Activated CD8-positive, alpha-beta memory T cell treated with anti-CD3 and anti-CD28 coated beads for 1 hour (primary cell): Measurements from ENCODE around the gene SSR2.
"Not testable (repeated sequence)": the region's sequence is repeated elsewhere in the genome, so short reads cannot be mapped to it uniquely, and the experiment has no call there.

ENCODE experiments used
- DNase-seq, 2 donors: peaks; one replicate each; pipeline ENCODE4 v3.0.0-alpha.2; 2020; ENCODE audit warnings: low read depth in 1 of 2; ENCODE audit errors: extremely low read depth in 1 of 2

SSR2 gene

DNA sequence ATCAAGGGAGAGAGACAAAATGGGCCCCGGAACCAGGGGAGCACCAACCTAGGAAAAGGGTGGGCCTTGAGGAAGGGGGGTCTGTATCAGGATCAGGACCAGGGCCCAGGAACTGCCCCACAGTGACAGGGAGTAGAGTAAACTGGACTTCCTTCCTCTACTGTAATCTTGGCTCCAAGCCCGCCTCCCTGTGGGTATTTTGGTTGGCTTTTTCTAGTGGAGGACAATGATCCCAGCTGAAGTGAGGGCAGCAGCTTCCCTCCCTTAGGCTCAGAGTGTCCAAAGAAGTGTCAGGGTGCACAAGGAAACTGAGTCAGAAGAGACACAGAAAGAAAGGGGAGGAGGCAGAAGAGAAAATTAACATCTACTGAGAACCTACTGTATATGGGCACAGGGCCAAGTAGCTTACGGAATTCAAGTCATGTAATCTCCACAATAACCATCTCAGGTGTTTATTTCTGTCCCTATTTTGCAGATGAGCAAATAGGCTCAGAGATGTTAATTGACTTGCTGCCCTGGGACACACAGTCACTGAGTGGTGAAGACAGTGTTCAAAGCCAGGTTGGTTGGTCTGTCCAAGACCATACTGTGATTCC lies 28.0 kb upstream of the SSR2 start:
- DNase-seq: no peak

DNA sequence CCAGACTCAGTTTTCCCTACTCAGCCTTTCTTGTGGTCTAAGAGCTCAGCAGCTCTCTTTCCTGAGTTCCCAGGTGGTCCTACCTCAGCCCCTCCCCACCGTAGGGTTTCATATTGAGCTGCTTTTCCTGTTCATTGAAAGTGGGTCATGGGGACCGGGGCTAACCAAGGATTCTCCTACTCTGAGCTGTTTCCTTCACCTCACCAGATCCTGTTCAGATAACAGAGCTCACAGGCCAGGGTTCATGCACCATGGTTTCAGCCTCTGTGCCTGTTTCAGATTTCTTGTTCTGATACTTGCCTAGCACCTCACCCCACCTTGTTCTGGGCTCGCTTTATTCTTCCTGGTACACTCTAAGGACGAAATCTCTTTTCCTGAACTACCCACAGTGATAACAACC lies 24.3 kb upstream of the SSR2 start:
- DNase-seq: no peak

DNA sequence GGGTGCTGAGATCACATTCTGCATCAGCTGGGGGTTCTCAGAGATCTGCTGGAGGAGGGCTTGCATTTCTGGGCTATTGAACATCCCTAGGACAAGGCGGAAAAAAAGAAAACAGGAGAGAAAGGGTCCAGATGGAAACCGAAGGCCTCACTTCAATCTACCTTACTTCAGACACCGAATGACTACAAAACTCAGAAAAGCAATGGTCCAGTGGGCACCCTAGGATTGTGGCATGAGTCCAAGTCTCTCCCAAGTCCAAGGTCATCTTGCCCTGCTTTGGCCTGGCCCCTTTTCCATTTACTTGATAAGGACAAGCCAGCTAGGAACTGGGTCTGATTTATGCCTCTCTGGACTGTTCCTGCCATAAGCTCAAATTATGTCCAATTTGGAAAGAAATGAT lies 22.1 kb upstream of the SSR2 start:
- no peak for DNase-seq

DNA sequence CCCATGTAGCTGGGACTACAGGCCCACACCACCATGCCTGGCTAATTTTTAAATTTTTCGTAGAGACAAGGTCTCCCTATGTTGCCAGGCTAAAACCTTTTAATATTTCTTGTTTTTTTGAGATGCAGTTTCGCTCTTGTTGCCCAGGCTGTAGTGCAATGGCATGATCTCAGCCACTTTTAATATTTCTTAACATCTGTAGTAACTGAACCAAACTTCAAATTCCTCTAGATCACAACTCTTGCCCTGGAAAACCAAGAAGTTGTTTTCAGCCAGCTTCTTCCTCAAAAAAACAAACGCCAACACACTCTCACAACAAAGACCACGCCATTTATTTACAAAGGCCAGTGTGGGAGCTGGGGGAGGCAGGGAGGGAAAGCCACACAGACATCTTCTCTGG lies 14.2 kb upstream of the SSR2 start:
- not testable (repeated sequence) for DNase-seq

DNA sequence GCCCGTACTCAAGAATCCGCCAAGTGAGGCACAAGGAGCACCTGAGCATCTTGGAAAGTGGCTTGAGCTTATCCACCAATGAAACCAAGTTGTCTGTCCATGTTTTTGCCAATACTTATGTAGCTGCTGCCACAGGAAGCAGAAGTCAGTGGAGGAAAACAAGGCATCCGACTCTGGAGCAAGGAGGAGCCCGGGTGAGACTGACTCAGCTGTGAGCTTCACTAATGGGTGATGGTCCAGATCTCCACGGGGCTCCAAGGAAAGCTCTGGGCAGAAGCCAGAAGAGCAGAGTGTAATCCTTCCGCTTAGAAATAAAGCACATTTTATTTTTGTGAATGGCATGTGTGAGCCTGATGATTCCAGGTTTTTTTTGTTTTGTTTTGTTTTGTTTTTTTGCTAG lies 12.3 kb upstream of the SSR2 start:
- DNase-seq: no peak

DNA sequence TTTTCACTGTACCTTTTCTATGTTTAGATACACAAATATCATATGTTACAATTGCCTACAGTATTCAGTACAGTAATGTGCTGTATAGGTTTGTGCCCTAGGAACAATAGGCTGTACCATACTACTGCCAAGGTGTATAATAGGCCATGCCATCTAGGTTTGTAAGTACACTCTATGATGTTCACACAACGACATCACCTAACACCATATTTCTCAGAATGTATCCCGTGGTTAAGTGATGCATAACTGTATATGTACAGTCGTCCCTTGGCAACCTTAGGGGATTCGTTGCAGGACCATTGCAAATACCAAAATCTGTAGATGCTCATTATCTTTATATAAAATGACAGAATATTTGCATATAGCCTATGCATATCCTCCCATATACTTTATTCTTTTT lies 5.8 kb upstream of the SSR2 start:
- no peak for DNase-seq

DNA sequence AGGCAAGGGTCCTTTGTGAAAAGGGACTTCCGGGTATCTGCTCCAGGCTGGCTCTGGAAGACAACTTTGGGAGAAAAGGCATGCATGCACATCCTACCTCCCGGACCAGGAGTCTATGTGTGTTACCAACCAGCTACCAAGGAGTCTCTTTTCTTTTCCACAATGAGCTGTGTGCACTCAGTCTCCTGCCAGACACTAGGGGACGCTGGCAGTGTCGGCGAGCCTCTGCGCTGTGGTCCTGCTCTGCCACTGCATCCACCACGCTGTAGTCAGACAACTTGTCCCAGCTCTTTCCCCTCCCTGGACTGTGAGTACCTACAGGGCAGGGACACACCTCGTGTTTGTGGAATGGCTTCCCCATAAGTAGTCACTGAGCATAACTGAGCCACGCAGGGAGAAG lies 5.1 kb upstream of the SSR2 start:
- no peak for DNase-seq

DNA sequence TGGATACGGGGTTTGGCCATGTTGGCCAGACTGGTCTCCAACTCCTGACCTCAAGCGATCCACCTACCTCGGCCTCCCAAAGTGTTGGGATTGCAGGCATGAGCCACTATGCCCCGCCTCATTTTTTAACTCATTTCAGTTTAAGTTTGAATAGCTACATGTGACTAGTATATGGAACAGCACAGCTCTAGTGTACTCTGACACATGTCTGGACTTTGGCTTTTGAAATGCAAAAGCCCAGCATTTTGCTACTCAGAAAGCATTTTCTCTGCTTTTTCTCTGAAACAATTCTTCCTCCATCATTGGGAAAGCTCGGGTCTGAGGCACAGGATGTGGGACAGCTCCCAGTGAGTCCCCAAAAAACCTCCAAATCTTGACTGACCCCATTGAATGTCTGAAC lies 4.0 kb upstream of the SSR2 start:
- DNase-seq: no peak

DNA sequence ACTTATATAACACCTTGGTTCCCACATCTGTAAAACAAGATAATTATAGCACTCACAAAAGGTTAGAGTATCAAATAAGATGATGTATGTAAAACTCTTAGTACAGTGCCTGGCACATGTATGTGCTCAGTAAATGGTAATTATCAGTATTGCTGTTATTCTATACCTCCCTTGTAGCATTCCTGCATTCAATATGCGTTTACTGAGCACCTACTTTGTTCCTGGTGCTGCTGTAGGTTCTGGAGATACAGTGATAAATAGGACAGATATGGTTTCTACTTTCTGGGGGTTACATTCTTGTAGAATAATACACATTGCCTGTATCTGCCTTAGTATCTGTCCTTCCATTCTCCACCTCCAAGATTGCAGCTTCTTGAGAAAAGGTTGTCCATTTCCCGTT lies 1.2 kb upstream of the SSR2 start:
- DNase-seq: no peak

DNA sequence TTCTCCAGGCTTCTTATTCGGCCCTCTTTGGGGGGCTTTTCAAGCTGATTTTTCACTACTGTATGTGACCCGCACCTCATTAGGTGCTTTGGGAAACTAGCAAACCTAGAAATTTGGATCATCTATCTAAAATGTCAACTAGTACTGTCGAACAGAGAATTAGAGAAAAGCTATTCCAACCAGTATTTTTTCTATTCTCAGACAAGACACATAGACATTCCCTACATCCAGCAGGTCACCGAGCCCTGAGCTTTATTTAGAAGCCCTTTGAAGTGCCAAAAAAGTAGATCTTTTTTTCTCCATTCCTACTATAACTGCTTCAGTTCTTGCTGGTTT lies 310 bp upstream of the SSR2 start:
- no peak for DNase-seq

DNA sequence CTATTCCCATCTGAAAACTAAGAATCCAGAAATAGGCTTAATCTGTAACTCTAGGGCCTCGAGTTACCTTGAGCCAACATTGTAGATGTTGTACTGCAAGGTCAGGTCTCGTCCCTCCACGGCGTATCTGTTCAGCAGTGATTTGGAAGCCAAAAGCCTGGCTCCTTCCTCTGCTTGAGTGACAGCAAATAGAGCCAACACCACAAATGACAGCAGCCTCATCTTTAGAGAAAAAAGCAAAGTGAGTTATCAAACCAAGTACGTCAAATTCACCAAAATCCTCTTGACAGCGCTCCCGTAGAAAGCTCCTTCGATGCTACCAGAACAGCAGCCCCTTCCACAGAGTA lies 832 bp downstream of the SSR2 start:
- DNase-seq: no peak

DNA sequence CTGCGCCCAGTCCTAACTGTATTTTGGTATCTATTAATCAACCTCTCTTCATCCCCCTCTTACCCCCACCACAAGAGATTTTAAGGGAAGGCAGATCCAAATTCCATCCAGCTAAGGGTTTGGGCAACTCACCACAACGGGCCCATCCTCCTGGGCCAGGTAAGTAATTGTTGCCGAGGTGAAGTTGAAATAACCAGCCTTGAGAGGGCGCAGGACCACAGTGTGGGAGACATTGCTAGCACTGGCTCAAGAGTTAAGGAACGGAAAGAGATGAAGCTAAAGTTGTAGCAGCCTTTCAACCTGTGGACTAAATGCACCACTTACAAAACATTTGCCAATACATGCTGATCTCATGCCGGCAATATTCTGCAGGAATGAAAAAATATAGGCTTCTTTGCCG lies 5.9 kb downstream of the SSR2 start:
- DNase-seq: no peak

DNA sequence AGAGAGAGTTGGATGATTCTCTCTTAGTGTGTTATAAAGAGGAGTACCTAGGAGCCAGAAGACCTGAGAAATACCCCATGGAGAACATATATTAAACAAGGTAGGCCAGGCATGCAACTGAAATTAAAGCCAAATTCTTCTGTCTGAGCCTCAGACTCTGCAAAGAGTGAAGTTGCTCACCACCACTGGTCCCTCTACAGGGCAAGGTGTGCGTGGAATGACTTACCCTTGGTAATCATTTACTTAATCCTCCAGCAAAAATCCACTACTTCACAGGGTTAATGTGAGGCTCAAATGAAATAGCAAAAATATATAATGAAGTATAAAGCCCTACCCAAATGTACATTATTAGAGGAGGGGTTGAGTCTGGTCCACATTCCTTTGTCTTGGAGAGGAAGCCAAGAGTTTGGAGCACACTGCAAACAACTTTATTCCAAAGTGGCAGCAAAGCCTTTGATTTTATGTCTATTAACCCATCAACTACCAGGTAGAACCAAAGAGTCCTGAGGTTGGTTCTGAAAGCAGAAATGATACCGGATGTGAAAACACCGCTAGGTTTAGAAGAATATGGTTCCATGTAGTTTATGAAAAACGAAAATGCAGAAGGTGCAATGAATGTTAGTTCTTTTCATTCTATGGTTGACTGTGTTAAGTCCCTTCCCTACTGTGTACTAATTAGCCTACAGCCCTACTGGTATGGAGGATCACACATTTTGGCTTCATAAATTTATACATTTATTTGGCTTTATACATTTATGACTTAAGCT lies 8.5 kb downstream of the SSR2 start:
- DNase-seq: no peak

DNA sequence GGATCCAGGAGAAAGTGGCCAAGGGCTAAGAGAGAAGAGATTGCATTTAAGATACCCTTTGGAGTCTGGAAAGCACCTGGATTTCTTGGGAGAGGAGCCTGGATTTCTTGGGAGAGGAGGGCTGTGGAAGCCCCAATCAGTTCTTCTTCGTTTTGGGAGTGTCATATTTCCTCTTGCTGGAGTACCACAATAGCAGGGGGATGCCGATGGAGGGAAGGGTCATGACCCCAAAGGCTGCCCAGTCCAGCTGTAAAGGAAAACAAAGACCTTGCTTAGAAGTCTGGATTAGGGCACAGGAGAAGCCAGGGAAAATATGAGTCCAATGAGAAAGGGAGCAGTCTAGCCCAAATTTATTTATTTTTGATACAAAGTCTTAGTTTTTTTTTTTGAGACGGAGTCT lies 11.3 kb downstream of the SSR2 start:
- no peak for DNase-seq

DNA sequence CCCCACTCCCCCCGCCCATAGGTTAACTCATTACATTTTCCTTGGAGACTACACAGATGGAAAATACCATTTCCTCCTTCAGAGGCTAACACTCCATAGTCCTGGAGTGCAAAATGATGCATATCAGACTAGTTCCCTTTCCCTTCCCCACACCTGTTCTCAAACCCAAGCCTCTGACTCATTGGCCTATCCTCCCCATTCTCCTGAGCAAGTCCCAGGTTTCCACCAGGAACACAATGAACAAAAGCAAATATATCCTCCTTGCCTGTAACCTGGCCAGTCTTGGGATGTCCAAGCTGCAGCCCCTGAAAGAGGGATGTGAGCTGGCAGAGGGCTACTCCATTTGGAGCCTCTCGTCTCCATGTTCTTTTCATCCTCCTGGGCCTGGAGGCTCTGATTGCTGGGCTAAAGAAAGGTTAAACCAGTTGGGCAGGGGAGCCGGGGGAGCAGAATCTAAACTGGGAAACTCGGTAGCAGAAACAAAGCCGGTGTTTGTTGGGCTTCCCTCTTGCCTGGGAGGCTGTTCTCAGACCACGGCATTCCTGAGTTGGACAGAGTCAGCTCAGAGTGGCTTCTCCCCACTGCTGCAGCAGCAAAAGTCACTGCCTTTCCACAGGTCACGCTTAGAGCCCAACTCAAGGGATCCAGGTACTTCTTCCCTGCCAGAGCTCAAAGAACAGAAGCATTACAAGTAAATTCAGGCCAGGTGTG lies 13.9 kb downstream of the SSR2 start:
- DNase-seq: no peak

DNA sequence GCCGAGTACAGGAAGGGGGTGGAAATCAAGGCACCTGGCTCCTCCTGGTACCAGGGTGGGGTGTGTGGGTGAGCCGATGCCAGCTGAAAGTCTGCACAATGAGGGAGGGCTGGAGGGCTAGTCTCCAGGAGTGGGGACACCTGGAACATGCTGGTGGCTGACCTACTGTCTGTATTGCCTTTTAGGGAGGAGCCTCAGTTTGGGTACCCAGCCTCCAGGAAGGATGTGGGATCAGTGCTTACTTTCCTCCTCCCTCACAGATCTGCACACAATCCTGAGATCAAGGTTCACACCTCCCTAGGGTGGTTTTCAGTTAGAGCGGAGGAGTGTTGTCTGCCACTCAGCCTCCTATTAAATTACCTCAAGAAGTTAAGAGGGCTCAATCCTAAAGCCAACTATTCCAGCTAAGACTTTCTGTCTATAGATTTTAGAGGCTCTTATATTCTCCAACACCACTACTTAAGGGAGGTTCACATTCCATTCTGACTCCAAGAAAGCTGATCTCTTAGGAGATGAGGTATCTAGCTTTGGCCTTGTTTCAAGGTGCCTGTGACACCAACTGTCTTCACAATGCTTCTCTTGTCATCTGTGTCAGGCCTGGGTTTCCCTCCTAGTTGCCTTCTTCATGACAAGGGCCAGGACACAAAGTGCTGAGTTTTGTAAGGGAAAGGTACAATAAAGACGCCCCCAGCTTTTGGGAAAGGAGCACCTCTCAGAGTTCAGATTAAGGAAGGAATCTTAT lies 15.7 kb downstream of the SSR2 start:
- DNase-seq: no peak

DNA sequence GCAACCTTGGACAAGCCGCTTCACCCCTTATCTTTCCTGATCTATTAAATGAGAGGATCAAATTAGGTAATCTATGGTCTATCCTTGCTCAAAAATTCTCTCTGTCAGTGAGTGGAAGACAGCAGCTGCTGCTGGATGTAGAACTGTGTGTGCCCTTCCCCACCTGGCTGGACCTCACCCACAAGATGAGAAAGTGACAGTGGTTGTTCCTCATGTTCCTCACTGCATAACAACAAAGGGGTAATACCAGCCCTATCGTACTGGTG lies 16.9 kb downstream of the SSR2 start:
- no peak for DNase-seq

DNA sequence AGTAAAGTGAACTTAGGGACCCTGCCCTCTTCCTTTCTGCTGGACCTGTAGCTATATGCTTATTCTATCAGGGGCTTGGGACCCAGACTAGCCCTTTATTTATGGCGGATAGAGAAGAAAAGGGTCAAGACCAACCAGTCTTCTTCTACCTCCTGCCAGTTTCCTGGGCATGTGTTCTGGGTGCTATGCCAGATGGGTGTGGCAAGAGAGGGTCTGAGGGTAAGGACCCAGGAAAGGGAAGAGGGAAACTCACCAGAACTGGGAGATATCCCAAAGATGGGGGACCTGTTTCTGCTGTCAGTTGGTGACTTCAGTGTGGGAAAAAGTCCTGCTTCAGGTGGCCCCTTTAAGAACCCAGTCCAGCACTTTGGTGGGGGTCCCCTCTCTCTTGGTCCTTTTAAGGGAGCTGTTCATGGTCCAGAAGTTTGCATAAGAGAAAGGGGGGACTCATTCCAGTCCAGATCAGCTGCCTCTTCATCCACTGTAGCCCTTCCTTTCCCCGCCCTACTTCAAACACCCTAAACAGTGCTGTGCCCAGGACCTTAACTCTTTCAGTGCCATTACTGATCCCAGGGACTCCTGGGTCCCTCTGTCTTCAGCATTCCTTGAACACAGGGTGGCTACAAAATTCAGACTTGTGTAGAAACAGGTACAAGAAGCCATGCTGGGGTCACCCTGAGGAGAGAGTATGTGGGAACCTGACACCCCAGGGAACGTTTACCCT lies 18.4 kb downstream of the SSR2 start:
- DNase-seq: no peak

DNA sequence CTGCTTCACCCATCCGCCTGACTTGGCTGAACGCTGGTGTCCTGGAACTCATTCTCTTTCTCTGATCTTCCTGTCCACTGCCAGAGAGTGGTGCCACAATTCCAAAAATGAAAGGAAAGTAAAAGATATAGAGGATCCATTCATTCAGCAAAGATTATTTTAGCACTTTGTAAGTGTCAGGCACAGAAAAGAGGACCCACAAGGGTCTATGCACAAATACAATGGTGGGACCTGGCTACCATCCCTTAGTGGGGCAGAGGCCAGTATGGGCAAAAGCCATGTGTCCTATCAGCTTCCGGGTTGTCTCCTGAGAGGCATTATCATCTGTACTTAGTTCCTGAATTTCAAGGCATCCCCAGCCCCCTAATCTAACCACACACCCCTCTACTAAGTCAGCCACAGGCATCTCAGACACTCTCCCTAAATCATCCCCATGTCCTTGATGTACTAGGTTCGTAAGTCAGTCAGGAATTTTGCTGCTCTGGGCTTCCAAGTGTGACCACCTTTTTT lies 19.0 kb downstream of the SSR2 start:
- no peak for DNase-seq

DNA sequence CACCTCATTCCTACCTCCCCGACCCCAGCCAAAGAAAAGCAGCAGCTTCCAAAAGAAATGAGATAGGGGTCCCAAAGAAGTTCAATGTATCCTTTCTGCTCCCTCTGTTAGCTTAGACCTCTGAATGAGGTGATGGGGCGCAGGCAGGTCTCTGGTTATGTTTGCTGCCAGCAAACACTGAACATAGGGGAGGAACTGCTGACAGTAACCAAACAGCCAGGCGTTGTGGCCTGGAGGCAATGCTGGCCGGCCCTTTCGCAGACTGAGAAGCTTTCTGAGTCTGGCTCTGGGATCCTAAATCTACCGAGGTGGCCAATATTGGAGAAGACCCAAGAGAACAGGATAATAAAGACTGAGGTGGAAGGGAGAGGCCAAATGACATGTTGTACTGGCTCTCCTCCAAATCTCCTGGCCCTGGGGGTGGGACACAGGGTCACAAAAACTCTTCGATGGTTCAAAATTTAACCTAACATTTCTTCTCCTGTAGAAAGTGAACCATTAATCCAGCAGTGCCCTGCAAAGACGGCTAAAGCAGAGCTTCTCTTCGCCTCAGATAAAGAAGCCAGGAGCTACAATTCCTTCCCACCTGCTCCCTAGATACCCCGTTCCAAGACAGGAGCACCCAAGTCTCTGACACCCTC lies 19.6 kb downstream of the SSR2 start:
- no peak for DNase-seq

DNA sequence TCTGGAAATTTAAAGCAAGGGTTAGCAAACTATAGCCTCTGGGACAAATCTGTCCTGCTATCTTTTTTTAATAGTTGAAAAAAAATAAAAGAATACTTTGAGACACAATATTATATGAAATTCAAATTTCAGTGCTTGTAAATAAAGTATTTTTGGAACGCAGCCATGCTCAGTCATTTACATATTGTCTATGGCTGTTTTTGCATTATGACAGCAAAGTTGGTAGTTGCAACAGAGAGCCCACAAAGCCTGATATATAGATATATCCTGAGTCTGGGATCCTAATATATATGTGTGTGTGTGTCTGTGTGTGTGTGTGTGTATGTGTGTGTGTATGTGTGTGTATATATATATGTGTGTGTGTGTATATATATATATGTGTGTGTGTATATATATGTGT lies 20.8 kb downstream of the SSR2 start:
- no peak for DNase-seq
